GM19239 (cell line): ENCODE results near the gene MYO6.
"Not testable (repeated sequence)": the region's sequence is repeated elsewhere in the genome, so short reads cannot be mapped to it uniquely, and the experiment has no call there.

Experiments used
- DNase-seq: peaks from one replicate; pipeline ENCODE4 v3.0.0; 2011; ENCODE audit warnings: low spot score; ENCODE audit not compliant: insufficient read length
- FAIRE-seq: peaks from 2 replicates; lab custom pipeline; 2011; peaks lifted over from hg19 to GRCh38; lab: Jason Lieb, UNC

Gene MYO6

GRCh38 chr6:75748743-75749538 is at the start of gene MYO6:
Gene MYO6 (plus strand): TSS chr6:75749239. CDS start chr6:75817548, 68,309 bp downstream.
- FAIRE-seq (peak; percentile 40), DNase-seq (peak; percentile 48)

- DNase-seq, FAIRE-seq: not testable (repeated sequence)
These were observed 40.7 kb upstream of the MYO6 start for GRCh38 chr6:75708334-75708733.

GRCh38 chr6:75711173-75711572 is 37.9 kb upstream of the MYO6 start:
- FAIRE-seq: no peak
- no peak for DNase-seq

- FAIRE-seq: peak; percentile 57
These were observed 29.9 kb upstream of the MYO6 start for GRCh38 chr6:75719133-75719532.

GRCh38 chr6:75723382-75723781 is 25.7 kb upstream of the MYO6 start:
- FAIRE-seq (no peak), DNase-seq (no peak)

More at GRCh38 chr6:75719133-75719532, 29.9 kb upstream of the MYO6 start:
- no peak for DNase-seq

GRCh38 chr6:75727206-75727605 is 21.8 kb upstream of the MYO6 start:
- no peak for DNase-seq
- FAIRE-seq: no peak

- not testable (repeated sequence) for FAIRE-seq, DNase-seq
These were observed 18.0 kb upstream of the MYO6 start for GRCh38 chr6:75731029-75731428.

- peak; percentile 94 for FAIRE-seq
- DNase-seq: peak; percentile 21
These were observed 13.4 kb upstream of the MYO6 start for GRCh38 chr6:75735491-75736186.

- DNase-seq (no peak), FAIRE-seq (no peak)
These were observed 5.1 kb upstream of the MYO6 start for GRCh38 chr6:75743971-75744370.

GRCh38 chr6:75745404-75745803 is 3.6 kb upstream of the MYO6 start:
- no peak for FAIRE-seq

GRCh38 chr6:75746221-75746620 is 2.8 kb upstream of the MYO6 start:
- FAIRE-seq: no peak

More at GRCh38 chr6:75745404-75745803, 3.6 kb upstream of the MYO6 start:
- DNase-seq: no peak

GRCh38 chr6:75747152-75747992 is 1.7 kb upstream of the MYO6 start:
- DNase-seq (no peak), FAIRE-seq (no peak)

More at GRCh38 chr6:75746221-75746620, 2.8 kb upstream of the MYO6 start:
- DNase-seq: no peak

GRCh38 chr6:75748003-75748742 is 866 bp upstream of the MYO6 start:
- FAIRE-seq (peak; percentile 73), DNase-seq (no peak)

- DNase-seq (no peak), FAIRE-seq (no peak)
These were observed 2.4 kb downstream of the MYO6 start for GRCh38 chr6:75751443-75751842.

- FAIRE-seq (peak; percentile 75), DNase-seq (no peak)
These were observed 3.3 kb downstream of the MYO6 start for GRCh38 chr6:75752365-75752764.

- DNase-seq: no peak
- no peak for FAIRE-seq
These were observed 6.7 kb downstream of the MYO6 start for GRCh38 chr6:75755704-75756103.

- DNase-seq: no peak
- no peak for FAIRE-seq
These were observed 8.3 kb downstream of the MYO6 start for GRCh38 chr6:75757295-75757694.

GRCh38 chr6:75758061-75758460 is 9.0 kb downstream of the MYO6 start:
- FAIRE-seq (peak; percentile 47), DNase-seq (no peak)

GRCh38 chr6:75759207-75759606 is 10.2 kb downstream of the MYO6 start:
- peak; percentile 40 for FAIRE-seq
- DNase-seq: no peak

- FAIRE-seq (no peak), DNase-seq (no peak)
These were observed 11.3 kb downstream of the MYO6 start for GRCh38 chr6:75760320-75760719.
